Natural killer cell (primary cell): ENCODE data around the gene EGR2. TPM values are rescaled to one million over a fixed set of nuclear protein-coding genes. Genes with fewer than 3 reads are reported as not detected.

Source experiments
- ATAC-seq, 3 donors: fragments of 150-1000 bp in 2 of 3; fragments of 200-7000 bp in 1 of 3; cut with Tn5 transposase; 1 replicate in 1 of 3; 2 replicates in 2 of 3; pipeline ENCODE4 v1.10.0; 2021; ENCODE audit warnings: mild to moderate bottlenecking in 2 of 3, moderate library complexity in 2 of 3
- DNase-seq, 2 donors: peaks; one replicate each; pipeline versions ENCODE4 v3.0.0 to v3.0.0-alpha.2; 2013 to 2021; ENCODE audit warnings: mixed read lengths in 1 of 2
- H3K27ac ChIP-seq: one replicate; pipeline ENCODE4 v1.5.1; 2013; ENCODE audit warnings: mild to moderate bottlenecking, low read length
- H3K27me3 ChIP-seq: one replicate; pipeline ENCODE4 v1.6.1; 2013; ENCODE audit warnings: low read length; ENCODE audit not compliant: control insufficient read depth, insufficient read depth
- H3K36me3 ChIP-seq: one replicate; pipeline ENCODE4 v1.6.1; 2013; ENCODE audit warnings: low read length; ENCODE audit not compliant: control insufficient read depth, insufficient read depth
- H3K4me1 ChIP-seq: one replicate; pipeline ENCODE4 v1.6.1; 2013; ENCODE audit warnings: low read length; ENCODE audit not compliant: control insufficient read depth, insufficient read depth
- H3K4me3 ChIP-seq: one replicate; pipeline ENCODE4 v1.5.1; 2013; ENCODE audit warnings: low read length
- H3K9me3 ChIP-seq: one replicate; pipeline ENCODE4 v1.6.1; 2013; ENCODE audit warnings: low read length; ENCODE audit not compliant: control insufficient read depth, insufficient read depth
- H3K27ac Mint-ChIP-seq, 2 donors: one replicate each; pipeline ENCODE4 v1.8.0; 2022; ENCODE audit warnings: mild to moderate bottlenecking in 2 of 2, mixed read lengths in 2 of 2, moderate library complexity in 1 of 2
- H3K27me3 Mint-ChIP-seq, 2 donors: one replicate each; pipeline ENCODE4 v1.8.0; 2022; ENCODE audit warnings: low read depth in 2 of 2, mixed read lengths in 2 of 2
- H3K36me3 Mint-ChIP-seq: one replicate; pipeline ENCODE4 v1.8.0; 2022; ENCODE audit warnings: mixed read lengths
- H3K4me1 Mint-ChIP-seq, 2 donors: one replicate each; pipeline ENCODE4 v1.8.0; 2022; ENCODE audit warnings: mixed read lengths in 2 of 2
- H3K4me3 Mint-ChIP-seq: one replicate; pipeline ENCODE4 v1.8.0; 2022; ENCODE audit warnings: mild to moderate bottlenecking, moderate library complexity, mixed read lengths
- H3K9me3 Mint-ChIP-seq, 2 donors: one replicate each; pipeline ENCODE4 v1.8.0; 2022; ENCODE audit warnings: mixed read lengths in 2 of 2
- CTCF ChIP-seq: fragments of 200-600 bp; IDR thresholded peaks from one replicate; pipeline ENCODE4 v1.8.0; 2022; ENCODE audit warnings: antibody characterized with exemption
- WGBS: methylation state at CpG from one replicate; pipeline ENCODE4 v1.1.7; 2013; ENCODE audit warnings: missing lambda C conversion rate; ENCODE audit not compliant: insufficient coverage; 5-methylcytosine and 5-hydroxymethylcytosine counted together
- intact Hi-C: fragments of 100-400 bp; cut with micrococcal nuclease; formaldehyde crosslinking; loops from one replicate; pipeline ENCODE4 v1.14.2; 2022
- total RNA-seq, 4 donors: library from RNA; stranded (reverse); fragments of 120-200 nt in 1 of 4; gene quantifications; one replicate each; pipeline versions ENCODE4 v1.2.3 to v1.2.4, GENCODE V29; 2013 to 2022

Gene EGR2
- total RNA-seq, 3 donors from 2014 or later (not counting 1 experiment from before 2014, with no cell fraction given), result 10.0 to 17.2 (median 12.8) TPM

GRCh38 chr10:62801871-62802270, 14.3 kb downstream of the EGR2 start:
- ATAC-seq, result no peak

GRCh38 chr10:62796896-62797295, 19.3 kb downstream of the EGR2 start:
- 93% methylated on average over 3 of the region's 3 CpGs for WGBS
- peaks cover 8% of the 10 kb centered on the region for H3K27me3 ChIP-seq
- Mint-ChIP-seq H3K9me3 (no peaks in the 10 kb centered on the region), H3K4me1 (no peaks in the 10 kb centered on the region), H3K4me3 (no peak overlapping the region), H3K27ac (no peak overlapping the region), H3K36me3 (no peaks in the 10 kb centered on the region), H3K27me3 (peaks cover 37 to 39% of the 10 kb centered on the region in 2 donors)
- intact Hi-C loops, result no loop called here
- H3K4me1 ChIP-seq, result no peaks in the 10 kb centered on the region
- ATAC-seq (no peak), DNase-seq (no peak)
- H3K4me3 ChIP-seq, result no peak overlapping the region
- TF ChIP-seq CTCF, result no peak
- no peaks in the 10 kb centered on the region for H3K36me3 ChIP-seq
- H3K9me3 ChIP-seq, result no peaks in the 10 kb centered on the region
- no peak overlapping the region for H3K27ac ChIP-seq

More at GRCh38 chr10:62801871-62802270, 14.3 kb downstream of the EGR2 start:
- no peaks in the 10 kb centered on the region for H3K9me3 ChIP-seq
- no peak overlapping the region for H3K27ac ChIP-seq
- 97% methylated on average over 3 of the region's 3 CpGs for WGBS
- H3K9me3 Mint-ChIP-seq, result no peaks in the 10 kb centered on the region
- H3K36me3 ChIP-seq, result peaks cover under 1% of the 10 kb centered on the region
- peaks cover 8% of the 10 kb centered on the region for H3K27me3 ChIP-seq
- no peak overlapping the region for H3K27ac Mint-ChIP-seq
- no peak for DNase-seq
- no peak overlapping the region for H3K4me3 Mint-ChIP-seq
- H3K36me3 Mint-ChIP-seq, result no peaks in the 10 kb centered on the region
- peaks cover 25 to 29% of the 10 kb centered on the region in 2 donors for H3K27me3 Mint-ChIP-seq
- H3K4me1 ChIP-seq, result peaks cover 16% of the 10 kb centered on the region
- no peak for TF ChIP-seq CTCF
- intact Hi-C loops, result no loop called here
- no peak overlapping the region for H3K4me3 ChIP-seq
- peaks cover 19 to 23% of the 10 kb centered on the region in 2 donors for H3K4me1 Mint-ChIP-seq

- intact Hi-C loops, result no loop called here
- DNase-seq (no peak), ATAC-seq (no peak)
- H3K4me3 ChIP-seq, result no peak overlapping the region
- no peaks in the 10 kb centered on the region for H3K36me3 ChIP-seq
- Mint-ChIP-seq H3K36me3 (no peaks in the 10 kb centered on the region), H3K4me3 (no peak overlapping the region), H3K4me1 (no peaks in the 10 kb centered on the region), H3K27ac (no peak overlapping the region), H3K27me3 (peaks cover 36 to 37% of the 10 kb centered on the region in 2 donors), H3K9me3 (no peaks in the 10 kb centered on the region)
- H3K4me1 ChIP-seq, result no peaks in the 10 kb centered on the region
- no peak for TF ChIP-seq CTCF
- no peaks in the 10 kb centered on the region for H3K9me3 ChIP-seq
- peaks cover 8% of the 10 kb centered on the region for H3K27me3 ChIP-seq
- H3K27ac ChIP-seq, result no peak overlapping the region
- WGBS, result 86% methylated on average over 4 of the region's 4 CpGs
Observed at GRCh38 chr10:62795762-62796161, 20.4 kb downstream of the EGR2 start.

GRCh38 chr10:62795100-62795499, 21.1 kb downstream of the EGR2 start:
- H3K4me3 ChIP-seq, result no peak overlapping the region
- no peak overlapping the region for H3K4me3 Mint-ChIP-seq
- H3K27me3 ChIP-seq, result peaks cover 8% of the 10 kb centered on the region
- no peak for TF ChIP-seq CTCF
- H3K9me3 ChIP-seq, result no peaks in the 10 kb centered on the region
- intact Hi-C loops, result no loop called here
- no peaks in the 10 kb centered on the region for H3K4me1 Mint-ChIP-seq
- DNase-seq, result no peak
- no peak overlapping the region for H3K27ac ChIP-seq
- ATAC-seq, result no peak
- no peaks in the 10 kb centered on the region for H3K36me3 Mint-ChIP-seq
- H3K9me3 Mint-ChIP-seq, result no peaks in the 10 kb centered on the region
- H3K4me1 ChIP-seq, result no peaks in the 10 kb centered on the region
- H3K27me3 Mint-ChIP-seq, result peaks cover 32 to 37% of the 10 kb centered on the region in 2 donors
- no peaks in the 10 kb centered on the region for H3K36me3 ChIP-seq
- no peak overlapping the region for H3K27ac Mint-ChIP-seq
